Measurements from ENCODE around the gene PTPN9. TPM values are rescaled to one million over a fixed set of nuclear protein-coding genes. Genes with fewer than 3 reads are reported as not detected.

PTPN9 gene
- total RNA-seq, 2 donors from 2014 or later: 19.6 to 20.9 TPM

DNA sequence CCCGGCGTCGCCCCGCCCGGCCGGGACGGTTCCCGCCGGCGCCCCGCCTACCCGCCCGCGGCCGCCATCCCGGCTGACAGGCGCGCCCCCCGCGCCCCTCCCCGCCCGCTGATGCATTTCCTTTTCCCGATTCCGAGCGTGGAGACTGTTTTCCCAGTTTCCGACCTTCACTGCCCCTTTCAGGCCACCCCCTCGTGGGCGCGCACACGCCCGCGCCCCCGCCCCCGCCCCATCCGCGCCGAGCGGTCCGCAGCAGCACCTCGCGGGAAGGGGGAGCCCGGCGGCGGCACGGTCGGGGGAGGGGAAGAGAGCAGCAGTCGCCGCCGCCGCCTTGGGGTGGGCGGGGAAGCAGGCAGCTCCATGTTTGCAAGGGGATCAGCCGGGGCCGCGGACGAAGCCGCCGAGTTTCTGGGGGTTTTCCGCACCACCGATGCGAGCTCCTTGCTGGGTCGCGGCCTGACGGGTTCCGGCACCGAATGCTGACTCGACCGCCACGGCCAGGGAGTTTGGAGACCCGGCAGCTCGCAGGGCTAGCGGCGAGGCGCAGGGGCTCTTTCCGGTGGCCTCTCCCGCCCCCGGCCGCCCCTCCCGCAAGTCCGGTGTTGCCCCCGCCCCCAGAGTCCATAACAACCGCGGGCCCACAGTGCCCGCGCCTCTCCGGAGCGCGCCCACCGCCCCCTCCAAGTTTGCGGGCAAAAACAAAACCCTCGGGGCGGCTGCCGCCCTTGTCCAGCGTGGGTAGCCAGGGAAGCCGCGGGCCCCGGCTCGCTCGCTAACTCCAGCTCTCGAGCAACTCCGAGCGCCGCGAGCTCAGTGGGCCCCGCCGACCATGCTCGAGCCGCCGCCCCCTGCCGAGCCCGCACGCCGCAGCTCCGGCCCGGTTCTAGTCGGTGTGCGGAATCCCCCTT is 124.4 kb downstream of the PTPN9 start:
- no peaks in the 10 kb centered on the region for H3K27me3 ChIP-seq (replicated peaks; ENCODE audit: insufficient read depth)
- peaks cover 8 to 24% of the 10 kb centered on the region in 2 donors for H3K4me1 ChIP-seq (ENCODE audit: control insufficient read depth in 1 of 2, low read depth in 2 of 2)
- no peaks in the 10 kb centered on the region for H3K36me3 ChIP-seq
- ATAC-seq (ENCODE audit: insufficient number of reproducible peaks, low FRiP score, low read depth): peak; percentile 0
- TF ChIP-seq, protein P1, sequence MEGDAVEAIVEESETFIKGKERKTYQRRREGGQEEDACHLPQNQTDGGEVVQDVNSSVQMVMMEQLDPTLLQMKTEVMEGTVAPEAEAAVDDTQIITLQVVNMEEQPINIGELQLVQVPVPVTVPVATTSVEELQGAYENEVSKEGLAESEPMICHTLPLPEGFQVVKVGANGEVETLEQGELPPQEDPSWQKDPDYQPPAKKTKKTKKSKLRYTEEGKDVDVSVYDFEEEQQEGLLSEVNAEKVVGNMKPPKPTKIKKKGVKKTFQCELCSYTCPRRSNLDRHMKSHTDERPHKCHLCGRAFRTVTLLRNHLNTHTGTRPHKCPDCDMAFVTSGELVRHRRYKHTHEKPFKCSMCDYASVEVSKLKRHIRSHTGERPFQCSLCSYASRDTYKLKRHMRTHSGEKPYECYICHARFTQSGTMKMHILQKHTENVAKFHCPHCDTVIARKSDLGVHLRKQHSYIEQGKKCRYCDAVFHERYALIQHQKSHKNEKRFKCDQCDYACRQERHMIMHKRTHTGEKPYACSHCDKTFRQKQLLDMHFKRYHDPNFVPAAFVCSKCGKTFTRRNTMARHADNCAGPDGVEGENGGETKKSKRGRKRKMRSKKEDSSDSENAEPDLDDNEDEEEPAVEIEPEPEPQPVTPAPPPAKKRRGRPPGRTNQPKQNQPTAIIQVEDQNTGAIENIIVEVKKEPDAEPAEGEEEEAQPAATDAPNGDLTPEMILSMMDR (IDR thresholded peaks at IDR 0.05): peak; percentile 10
- H3K4me3 ChIP-seq: peak overlapping the region; percentile 96
- H3K27ac ChIP-seq: peak overlapping the region; percentile 91 to 98
- no peak for DNase-seq (ENCODE audit: low spot score)
- H3K9me3 ChIP-seq: no peaks in the 10 kb centered on the region

DNA sequence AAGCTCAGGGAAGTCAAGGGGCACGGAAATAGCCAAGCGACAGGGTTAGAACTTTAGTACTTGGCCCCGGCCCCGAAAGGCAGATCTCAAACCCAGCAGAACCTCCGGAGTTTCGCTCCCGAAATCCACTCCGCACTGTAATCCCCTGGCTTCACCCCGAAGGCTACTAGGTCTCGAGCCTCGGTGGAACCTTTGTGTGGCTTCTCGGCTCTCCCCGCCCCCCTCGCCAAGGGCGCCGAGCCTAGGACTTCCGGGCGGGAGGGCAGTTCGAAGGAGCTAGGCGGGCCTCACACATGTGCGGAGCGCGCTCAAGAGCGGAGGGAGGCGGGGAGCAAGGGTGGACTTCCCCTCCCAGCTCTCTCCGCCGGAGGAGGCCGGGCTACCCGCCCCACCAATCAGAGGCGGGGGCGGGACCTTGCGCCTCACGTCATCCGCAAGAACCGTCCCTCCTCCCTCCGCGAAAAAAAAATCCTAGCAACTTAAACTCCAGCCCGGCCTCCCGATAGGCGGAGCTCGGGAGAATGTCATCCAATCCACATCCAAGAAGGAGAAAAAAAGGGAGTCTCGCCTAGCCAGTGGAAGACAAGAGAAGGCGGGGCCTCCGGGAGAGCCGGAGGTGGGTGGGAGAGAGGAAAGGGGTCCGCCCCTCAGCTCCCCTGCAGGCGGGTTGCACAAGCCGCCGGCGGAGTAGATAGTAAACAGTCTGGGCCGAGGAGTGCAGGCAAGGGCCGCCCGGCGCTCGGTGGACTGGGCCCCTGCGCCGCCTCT is 125.2 kb downstream of the PTPN9 start:
- Histone ChIP-seq H3K36me3 (no peaks in the 10 kb centered on the region), H3K4me1 (ENCODE audit: control insufficient read depth in 1 of 2, low read depth in 2 of 2) (peaks cover 16 to 33% of the 10 kb centered on the region in 2 donors), H3K9me3 (no peaks in the 10 kb centered on the region), H3K4me3 (peak overlapping the region; percentile 96), H3K27me3 (replicated peaks; ENCODE audit: insufficient read depth) (no peaks in the 10 kb centered on the region), H3K27ac (peak overlapping the region; percentile 98 to 99)
- DNase-seq (ENCODE audit: low spot score): peak; percentile 94
- ATAC-seq (ENCODE audit: insufficient number of reproducible peaks, low FRiP score, low read depth): peak; percentile 46
- TF ChIP-seq, protein P1 (IDR thresholded peaks at IDR 0.05): no peak

DNA sequence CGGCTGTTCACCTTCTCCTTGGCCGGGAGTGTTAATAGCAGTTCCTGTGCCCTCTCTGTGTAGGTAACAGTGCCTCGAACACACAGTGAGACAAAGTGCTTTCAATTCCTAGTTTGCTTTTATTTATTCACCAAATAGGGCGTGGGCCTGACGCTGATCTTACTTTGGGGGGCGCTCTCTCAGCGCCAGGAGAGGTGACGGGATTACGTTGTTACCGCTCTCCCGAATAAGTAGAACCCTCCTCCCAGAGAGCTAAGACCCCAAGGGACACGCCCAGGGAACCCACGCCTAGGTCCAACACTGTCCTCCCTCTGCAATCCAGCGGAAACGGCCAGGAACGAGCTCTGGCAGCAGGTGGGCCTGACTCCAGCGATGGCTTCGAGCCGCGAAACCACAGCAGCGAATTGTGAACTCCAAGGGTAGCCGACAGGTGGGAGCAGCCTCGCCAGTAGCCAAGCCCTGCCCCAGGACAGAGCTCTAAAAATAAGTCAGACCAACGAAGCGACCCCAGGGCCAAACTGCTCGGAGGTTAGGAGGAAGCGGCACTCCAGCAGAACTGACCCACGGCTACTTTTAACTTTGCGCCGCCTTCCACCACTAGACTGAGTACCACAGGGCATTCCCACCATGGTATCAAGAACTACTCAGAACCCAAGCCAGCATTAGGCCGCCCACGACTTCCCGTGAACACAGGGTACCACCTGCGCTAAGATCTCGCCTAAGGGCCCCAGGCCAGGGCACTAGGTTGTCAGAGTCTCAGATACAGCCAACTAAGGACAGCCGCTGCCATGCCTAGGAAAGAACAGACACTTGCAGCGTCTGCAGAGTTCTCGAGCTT is 126.0 kb downstream of the PTPN9 start:
- ATAC-seq (ENCODE audit: insufficient number of reproducible peaks, low FRiP score, low read depth): no peak
- Histone ChIP-seq H3K27ac (peak overlapping the region; percentile 90 to 99), H3K4me1 (ENCODE audit: control insufficient read depth in 1 of 2, low read depth in 2 of 2) (peaks cover 16 to 33% of the 10 kb centered on the region in 2 donors), H3K9me3 (no peaks in the 10 kb centered on the region), H3K4me3 (peak overlapping the region; percentile 81), H3K36me3 (no peaks in the 10 kb centered on the region), H3K27me3 (replicated peaks; ENCODE audit: insufficient read depth) (no peaks in the 10 kb centered on the region)
- TF ChIP-seq, protein P1 (IDR thresholded peaks at IDR 0.05): no peak
- DNase-seq (ENCODE audit: low spot score): no peak

DNA sequence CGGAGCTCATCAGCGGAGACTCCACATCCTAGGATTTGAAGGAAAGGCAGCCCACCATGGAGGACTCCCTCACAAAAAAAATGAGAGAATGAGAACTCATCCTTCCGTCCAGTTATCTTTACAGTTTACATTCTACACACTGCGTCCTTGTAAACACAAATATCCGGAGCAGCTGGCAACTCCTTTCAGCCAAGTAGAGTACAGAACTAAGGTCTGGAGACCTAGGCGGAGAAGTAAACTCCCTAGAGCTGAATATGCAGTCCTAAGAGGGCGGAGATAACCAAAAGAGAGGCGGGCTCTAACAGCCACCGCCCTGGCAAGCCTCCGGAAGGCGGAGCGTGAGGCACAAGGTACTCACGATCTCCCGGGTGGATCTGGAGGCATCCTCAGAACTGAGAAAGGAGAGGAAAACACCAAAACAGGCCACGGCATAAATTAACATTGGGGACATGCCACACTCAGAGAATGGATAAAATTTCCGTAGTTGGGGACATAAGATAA is 126.7 kb downstream of the PTPN9 start:
- Histone ChIP-seq H3K27me3 (replicated peaks; ENCODE audit: insufficient read depth) (no peaks in the 10 kb centered on the region), H3K4me3 (peak overlapping the region; percentile 81), H3K36me3 (no peaks in the 10 kb centered on the region), H3K9me3 (no peaks in the 10 kb centered on the region), H3K4me1 (ENCODE audit: control insufficient read depth in 1 of 2, low read depth in 2 of 2) (peaks cover 16 to 33% of the 10 kb centered on the region in 2 donors), H3K27ac (peak overlapping the region; percentile 90 to 99)
- ATAC-seq (ENCODE audit: insufficient number of reproducible peaks, low FRiP score, low read depth) (peak; percentile 15), DNase-seq (ENCODE audit: low spot score) (peak; percentile 64)
- TF ChIP-seq, protein P1 (IDR thresholded peaks at IDR 0.05): no peak

All from thoracic aorta (tissue), 2 donors.